ENCODE results near the gene FALEC. TPM values are rescaled to one million over a fixed set of nuclear protein-coding genes. Genes with fewer than 3 reads are reported as not detected.

Gene FALEC
- total RNA-seq, 1 donor from 2014 or later = not detected

- peaks cover 17% of the 10 kb centered on the region for H3K36me3 Mint-ChIP-seq (ENCODE audit: low read depth)
Measured at GRCh38 chr1:150582371-150582770, 66.8 kb downstream of the FALEC start.

More at GRCh38 chr1:150582371-150582770, 66.8 kb downstream of the FALEC start:
- Mint-ChIP-seq H3K4me3 (ENCODE audit: unreplicated experiment) (no peak overlapping the region), H3K4me1 (ENCODE audit: low read depth) (peaks cover 17% of the 10 kb centered on the region), H3K27me3 (ENCODE audit: low read depth) (no peaks in the 10 kb centered on the region), H3K27ac (ENCODE audit: unreplicated experiment) (peak overlapping the region; percentile 23), H3K9me3 (ENCODE audit: low read depth) (no peaks in the 10 kb centered on the region)
- DNase-seq (ENCODE audit: low spot score) = no peak
- no peak for TF ChIP-seq CTCF (IDR thresholded peaks at IDR 0.05)

Small RNA genes within 50 kb of the gene (microRNA-seq; reads per million reads assigned to microRNA genes)
- gene MIR4257 (ENCODE audit: borderline number of aligned reads) (not detected), gene MIR6878 (ENCODE audit: borderline number of aligned reads) (not detected)

Other genes with a start within 250 kb of the FALEC start
- 83.0 to 99.5 TPM (median 89.7 TPM) in 3 replicates for gene APH1A, start 246.7 kb upstream of the FALEC start, total RNA-seq
- gene C1orf54, start 243.0 kb upstream of the FALEC start, total RNA-seq = 29.0 to 31.9 TPM (median 31.0 TPM) in 3 replicates
- 3.1 to 3.9 TPM (median 3.1 TPM) in 3 replicates for gene CIART, start 233.2 kb upstream of the FALEC start, total RNA-seq
- gene MRPS21, start 221.9 kb upstream of the FALEC start, total RNA-seq = 56.4 to 68.3 TPM (median 58.5 TPM) in 3 replicates
- gene PRPF3, start 194.2 kb upstream of the FALEC start, total RNA-seq = 36.5 to 52.1 TPM (median 39.6 TPM) in 3 replicates
- gene RPRD2, start 151.6 kb upstream of the FALEC start, total RNA-seq = 22.2 to 27.0 TPM (median 22.2 TPM) in 3 replicates
- gene TARS2, start 28.3 kb upstream of the FALEC start, total RNA-seq = 13.6 to 20.0 TPM (median 15.6 TPM) in 3 replicates
- gene ECM1, start 7.6 kb upstream of the FALEC start, total RNA-seq = 3.6 to 9.1 TPM (median 8.2 TPM) in 3 replicates
- gene ADAMTSL4, start 33.7 kb downstream of the FALEC start, total RNA-seq = 3.6 to 5.7 TPM (median 5.1 TPM) in 3 replicates
- 211 to 264 TPM (median 255 TPM) in 3 replicates for gene MCL1, start 63.9 kb downstream of the FALEC start, total RNA-seq
- 85.5 to 125 TPM (median 85.7 TPM) in 3 replicates for gene ENSA, start 113.9 kb downstream of the FALEC start, total RNA-seq
- gene GOLPH3L, start 181.4 kb downstream of the FALEC start, total RNA-seq = 17.1 to 23.2 TPM (median 17.7 TPM) in 3 replicates
- gene HORMAD1, start 205.1 kb downstream of the FALEC start, total RNA-seq = not detected in 3 replicates